ENCODE data around the gene TCP11X2. TPM values are rescaled to one million over a fixed set of nuclear protein-coding genes. Genes with fewer than 3 reads are reported as not detected.
"Not testable (repeated sequence)": the region's sequence is repeated elsewhere in the genome, so short reads cannot be mapped to it uniquely, and the experiment has no call there.

The TCP11X2 gene
- 0.03 TPM in 1 of 2 replicates, not detected in the other for polyA plus RNA-seq (2013)

DNA sequence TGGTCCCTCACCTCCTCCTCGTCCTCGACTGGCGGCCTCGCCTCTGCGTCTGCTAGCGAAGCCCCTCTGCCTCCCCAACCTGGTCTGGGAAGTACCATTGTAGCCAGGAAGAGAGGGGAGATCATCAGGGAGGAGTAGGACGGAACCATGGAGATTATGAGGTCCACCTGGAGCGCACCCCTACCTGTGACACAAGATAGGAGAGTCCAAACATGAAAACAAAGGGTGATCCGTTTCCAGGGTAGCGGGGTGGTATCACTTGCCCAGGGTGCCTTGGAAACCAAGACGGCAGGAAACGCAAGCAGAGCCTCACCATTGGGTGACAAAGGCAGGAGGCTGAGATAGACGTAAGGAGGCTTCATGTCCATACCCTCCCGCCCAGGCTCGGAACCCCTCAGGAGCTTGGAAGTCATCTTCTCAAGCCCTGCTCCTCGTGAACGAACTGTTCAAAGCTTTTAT, at the start of gene TCP11X2:
TCP11X2 (minus strand) TSS at position 51 of the 459 bp plus-strand sequence.
- H3K4me2 ChIP-seq (ENCODE audit: low read length); H3K9me3 ChIP-seq (ENCODE audit: insufficient read depth, low read depth, low read length); H3K79me1 ChIP-seq (ENCODE audit: low read length); H3K27me3 ChIP-seq (ENCODE audit: insufficient read depth, low read length); H3K4me3 ChIP-seq (ENCODE audit: low read depth, low read length); H2BK12ac ChIP-seq (ENCODE audit: low read length); DNase-seq; H3K9ac ChIP-seq (ENCODE audit: low read length); H2AFZ ChIP-seq (ENCODE audit: insufficient read depth, low read length, poor library complexity); H3K36me3 ChIP-seq (ENCODE audit: control insufficient read depth in 1 of 2, insufficient read depth in 2 of 2, low read length in 2 of 2); H3K23ac ChIP-seq (ENCODE audit: low read length); H3K4me1 ChIP-seq (ENCODE audit: control insufficient read depth in 1 of 2, insufficient read depth in 2 of 2, low read length in 2 of 2); H4K12ac ChIP-seq (ENCODE audit: low read depth, low read length); H4K91ac ChIP-seq (ENCODE audit: low read depth, low read length); H2BK120ac ChIP-seq (ENCODE audit: insufficient read depth, low read length, poor library complexity); H3K18ac ChIP-seq (ENCODE audit: low read length); H3K4ac ChIP-seq (ENCODE audit: low read depth, low read length); H3K79me2 ChIP-seq (ENCODE audit: control insufficient read depth, insufficient read depth, low read length, poor library complexity); H2AK5ac ChIP-seq (ENCODE audit: low read length); H3K27ac ChIP-seq (ENCODE audit: low read depth, low read length); H2BK5ac ChIP-seq (ENCODE audit: low read depth, low read length, poor library complexity); H4K8ac ChIP-seq (ENCODE audit: low read depth, low read length); H3K14ac ChIP-seq (ENCODE audit: low read length): not testable (repeated sequence)
- no CpG with 5 or more reads among the region's 17 CpGs for WGBS (ENCODE audit: extremely low coverage, insufficient coverage, insufficient read length)

DNA sequence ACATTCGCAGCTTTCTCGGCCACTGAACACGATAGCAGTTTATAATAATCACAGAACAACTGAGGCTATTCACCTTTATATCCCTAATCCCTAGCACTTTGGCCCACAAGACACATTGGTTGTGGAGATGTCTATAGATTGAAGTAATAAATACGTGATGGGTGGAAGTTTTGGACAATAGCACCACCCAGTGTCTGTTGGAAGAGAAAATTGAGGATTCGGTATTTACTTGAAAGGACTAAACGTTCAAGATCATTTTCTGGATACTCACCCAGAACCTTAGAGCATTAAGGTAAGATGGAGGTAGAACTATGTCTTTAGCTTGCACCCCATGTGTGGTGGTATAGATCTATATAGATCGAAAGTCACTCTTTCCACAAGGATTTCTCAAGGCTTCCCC, 45.7 kb upstream of the TCP11X2 start:
- DNase-seq = peak in 1 of 2 donors; percentile 12
- H2BK5ac ChIP-seq (ENCODE audit: low read depth, low read length, poor library complexity) = no peak overlapping the region
- no peak overlapping the region for H2AFZ ChIP-seq (ENCODE audit: insufficient read depth, low read length, poor library complexity)
- WGBS (ENCODE audit: extremely low coverage, insufficient coverage, insufficient read length) = no CpG with 5 or more reads among the region's 7 CpGs
- H3K9ac ChIP-seq (ENCODE audit: low read length) = no peak overlapping the region
- H3K14ac ChIP-seq (ENCODE audit: low read length) = no peak overlapping the region
- H4K91ac ChIP-seq (ENCODE audit: low read depth, low read length) = no peak overlapping the region
- H3K4me2 ChIP-seq (ENCODE audit: low read length) = no peak overlapping the region
- no peak overlapping the region for H3K23ac ChIP-seq (ENCODE audit: low read length)
- no peak overlapping the region for H2BK12ac ChIP-seq (ENCODE audit: low read length)
- H3K79me1 ChIP-seq (ENCODE audit: low read length) = no peaks in the 10 kb centered on the region
- no peak overlapping the region for H3K4ac ChIP-seq (ENCODE audit: low read depth, low read length)
- no peak overlapping the region for H3K4me3 ChIP-seq (ENCODE audit: low read depth, low read length)
- no peaks in the 10 kb centered on the region for H3K36me3 ChIP-seq (ENCODE audit: control insufficient read depth in 1 of 2, insufficient read depth in 2 of 2, low read length in 2 of 2)
- H4K12ac ChIP-seq (ENCODE audit: low read depth, low read length) = no peak overlapping the region
- H3K18ac ChIP-seq (ENCODE audit: low read length) = no peak overlapping the region
- H3K4me1 ChIP-seq (ENCODE audit: control insufficient read depth in 1 of 2, insufficient read depth in 2 of 2, low read length in 2 of 2) = no peaks in the 10 kb centered on the region
- no peak overlapping the region for H2BK120ac ChIP-seq (ENCODE audit: insufficient read depth, low read length, poor library complexity)
- no peaks in the 10 kb centered on the region for H3K27me3 ChIP-seq (ENCODE audit: insufficient read depth, low read length)
- H3K27ac ChIP-seq (ENCODE audit: low read depth, low read length) = no peak overlapping the region
- H4K8ac ChIP-seq (ENCODE audit: low read depth, low read length) = no peak overlapping the region
- no peaks in the 10 kb centered on the region for H3K9me3 ChIP-seq (ENCODE audit: insufficient read depth, low read depth, low read length)
- H3K79me2 ChIP-seq (ENCODE audit: control insufficient read depth, insufficient read depth, low read length, poor library complexity) = no peaks in the 10 kb centered on the region
- no peak overlapping the region for H2AK5ac ChIP-seq (ENCODE audit: low read length)

DNA sequence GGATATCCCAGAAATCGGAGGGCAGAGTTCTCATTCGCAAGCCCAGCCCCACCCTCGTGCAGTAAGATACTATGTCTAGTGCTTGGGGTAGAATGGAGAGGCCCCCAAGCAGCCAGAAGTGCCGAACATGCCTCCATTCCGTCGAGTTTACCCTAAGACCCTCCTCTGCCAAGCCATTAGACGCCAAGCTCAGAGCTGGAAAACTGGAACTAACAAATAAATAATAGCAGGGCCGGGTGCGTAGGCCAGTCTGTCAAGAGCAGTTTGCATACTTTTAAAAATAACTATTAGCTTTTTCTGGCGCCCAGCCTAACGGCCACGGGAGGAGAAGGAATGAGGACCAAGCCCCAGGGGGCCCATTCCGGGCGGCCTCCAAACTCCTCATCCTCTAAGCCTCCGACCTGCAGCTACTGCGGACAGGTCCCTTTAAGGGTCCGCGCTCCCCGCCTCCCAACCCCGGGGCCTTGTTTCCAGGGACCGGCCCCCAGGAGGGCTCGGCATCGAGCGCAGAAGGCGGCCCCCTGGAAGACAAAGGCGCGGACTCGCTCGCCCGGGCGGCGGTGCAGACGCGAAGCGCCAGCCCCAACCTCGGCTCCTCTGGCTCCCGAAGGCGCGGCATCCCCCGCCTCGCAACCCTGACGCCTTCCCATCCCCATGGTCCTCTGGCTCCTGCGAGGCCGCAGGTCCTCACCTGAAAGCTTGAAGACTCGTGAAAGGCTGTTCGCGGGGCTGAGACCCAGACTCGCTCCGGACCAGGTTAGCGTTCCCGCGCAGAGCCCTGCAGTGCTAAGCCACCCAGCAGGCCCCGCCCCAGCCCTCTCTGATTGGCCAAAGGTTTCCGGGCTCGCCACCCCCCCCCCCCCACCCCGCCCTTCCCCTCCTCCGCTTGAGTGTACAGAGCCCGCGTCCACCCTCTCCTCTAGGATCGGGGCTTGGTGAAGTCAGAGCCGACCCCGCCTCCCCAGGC, 44.6 kb upstream of the TCP11X2 start, which contains the start of gene TMSB15A:
TMSB15A (minus strand) TSS at position 765 of the 967 bp plus-strand sequence.
- no peak within 1 kb of the TSS for H3K27ac ChIP-seq (ENCODE audit: low read depth, low read length)
- peak within 1 kb of the TSS; percentile 60 for H3K4me3 ChIP-seq (ENCODE audit: low read depth, low read length)
- no peaks in the 10 kb centered on the region for H3K9me3 ChIP-seq (ENCODE audit: insufficient read depth, low read depth, low read length)
- H2BK12ac ChIP-seq (ENCODE audit: low read length) = no peak within 1 kb of the TSS
- no peak within 1 kb of the TSS for H3K14ac ChIP-seq (ENCODE audit: low read length)
- no peak within 1 kb of the TSS for H3K18ac ChIP-seq (ENCODE audit: low read length)
- H4K12ac ChIP-seq (ENCODE audit: low read depth, low read length) = no peak within 1 kb of the TSS
- H4K91ac ChIP-seq (ENCODE audit: low read depth, low read length) = no peak within 1 kb of the TSS
- no peaks in the 10 kb centered on the region for H3K27me3 ChIP-seq (ENCODE audit: insufficient read depth, low read length)
- no peaks in the 10 kb centered on the region for H3K79me2 ChIP-seq (ENCODE audit: control insufficient read depth, insufficient read depth, low read length, poor library complexity)
- no peak within 1 kb of the TSS for H2AFZ ChIP-seq (ENCODE audit: insufficient read depth, low read length, poor library complexity)
- no peaks in the 10 kb centered on the region for H3K79me1 ChIP-seq (ENCODE audit: low read length)
- peak within 1 kb of the TSS; percentile 80 for H3K4me2 ChIP-seq (ENCODE audit: low read length)
- H2AK5ac ChIP-seq (ENCODE audit: low read length) = no peak within 1 kb of the TSS
- H2BK120ac ChIP-seq (ENCODE audit: insufficient read depth, low read length, poor library complexity) = no peak within 1 kb of the TSS
- H3K36me3 ChIP-seq (ENCODE audit: control insufficient read depth in 1 of 2, insufficient read depth in 2 of 2, low read length in 2 of 2) = no peaks in the 10 kb centered on the region
- peak; percentile 3 to 27 for DNase-seq
- no peak within 1 kb of the TSS for H3K23ac ChIP-seq (ENCODE audit: low read length)
- H2BK5ac ChIP-seq (ENCODE audit: low read depth, low read length, poor library complexity) = no peak within 1 kb of the TSS
- H3K4ac ChIP-seq (ENCODE audit: low read depth, low read length) = no peak within 1 kb of the TSS
- H3K9ac ChIP-seq (ENCODE audit: low read length) = no peak within 1 kb of the TSS
- H3K4me1 ChIP-seq (ENCODE audit: control insufficient read depth in 1 of 2, insufficient read depth in 2 of 2, low read length in 2 of 2) = no peaks in the 10 kb centered on the region
- no peak within 1 kb of the TSS for H4K8ac ChIP-seq (ENCODE audit: low read depth, low read length)
- WGBS (ENCODE audit: extremely low coverage, insufficient coverage, insufficient read length) = no CpG with 5 or more reads among the region's 62 CpGs

DNA sequence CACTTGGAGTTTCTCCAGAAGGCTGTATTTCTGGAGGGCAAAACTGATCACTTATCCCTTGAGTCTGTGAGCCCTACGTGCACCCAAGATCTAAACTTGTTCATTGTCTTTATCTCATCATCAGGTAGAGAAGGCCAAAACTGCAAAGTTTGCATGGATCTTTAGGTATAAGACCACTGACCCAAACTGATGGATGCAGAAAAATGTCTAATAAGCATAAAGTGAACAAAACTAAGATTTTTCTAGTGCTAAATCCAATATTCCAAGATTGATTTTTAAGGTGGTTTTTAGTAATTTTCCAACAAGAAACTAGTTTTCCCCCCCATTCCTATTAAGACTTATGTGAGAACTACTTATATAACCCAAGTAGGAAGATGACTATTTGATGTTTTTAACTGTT, 42.9 kb upstream of the TCP11X2 start:
- no peak overlapping the region for H3K4ac ChIP-seq (ENCODE audit: low read depth, low read length)
- H3K4me3 ChIP-seq (ENCODE audit: low read depth, low read length) = no peak overlapping the region
- no peak overlapping the region for H3K18ac ChIP-seq (ENCODE audit: low read length)
- H2BK5ac ChIP-seq (ENCODE audit: low read depth, low read length, poor library complexity) = no peak overlapping the region
- no peaks in the 10 kb centered on the region for H3K79me2 ChIP-seq (ENCODE audit: control insufficient read depth, insufficient read depth, low read length, poor library complexity)
- no peak overlapping the region for H2AFZ ChIP-seq (ENCODE audit: insufficient read depth, low read length, poor library complexity)
- no peak overlapping the region for H4K12ac ChIP-seq (ENCODE audit: low read depth, low read length)
- H3K14ac ChIP-seq (ENCODE audit: low read length) = no peak overlapping the region
- H4K8ac ChIP-seq (ENCODE audit: low read depth, low read length) = no peak overlapping the region
- no peak overlapping the region for H3K9ac ChIP-seq (ENCODE audit: low read length)
- no peak overlapping the region for H2AK5ac ChIP-seq (ENCODE audit: low read length)
- DNase-seq = no peak
- no CpG with 5 or more reads among the region's 1 CpG for WGBS (ENCODE audit: extremely low coverage, insufficient coverage, insufficient read length)
- no peak overlapping the region for H2BK12ac ChIP-seq (ENCODE audit: low read length)
- H3K9me3 ChIP-seq (ENCODE audit: insufficient read depth, low read depth, low read length) = no peaks in the 10 kb centered on the region
- no peaks in the 10 kb centered on the region for H3K27me3 ChIP-seq (ENCODE audit: insufficient read depth, low read length)
- no peaks in the 10 kb centered on the region for H3K79me1 ChIP-seq (ENCODE audit: low read length)
- no peak overlapping the region for H3K23ac ChIP-seq (ENCODE audit: low read length)
- no peak overlapping the region for H3K4me2 ChIP-seq (ENCODE audit: low read length)
- H4K91ac ChIP-seq (ENCODE audit: low read depth, low read length) = no peak overlapping the region
- H3K27ac ChIP-seq (ENCODE audit: low read depth, low read length) = no peak overlapping the region
- H2BK120ac ChIP-seq (ENCODE audit: insufficient read depth, low read length, poor library complexity) = no peak overlapping the region
- H3K4me1 ChIP-seq (ENCODE audit: control insufficient read depth in 1 of 2, insufficient read depth in 2 of 2, low read length in 2 of 2) = no peaks in the 10 kb centered on the region
- H3K36me3 ChIP-seq (ENCODE audit: control insufficient read depth in 1 of 2, insufficient read depth in 2 of 2, low read length in 2 of 2) = no peaks in the 10 kb centered on the region

Data from trophoblast cell (in vitro differentiated cells and primary cell).